Breast epithelium (tissue), 4 donors: Measurements from ENCODE around the gene TMEM106A. TPM values are rescaled to one million over a fixed set of nuclear protein-coding genes. Genes with fewer than 3 reads are reported as not detected.
A peak's percentile ranks its signal among the peaks of the same experiment; 100 is the strongest.
"Not testable (repeated sequence)": the region's sequence is repeated elsewhere in the genome, so short reads cannot be mapped to it uniquely, and the experiment has no call there.

ENCODE experiments used
- DNase-seq, 2 donors: peaks; one replicate each; pipeline ENCODE4 v3.0.0-alpha.2; 2019; ENCODE audit warnings: low spot score in 2 of 2
- H3K27ac ChIP-seq, 2 donors: fragments of 200-600 bp; sonication (generic) in 1 of 2; one replicate each; pipeline ENCODE4 v1.5.1; 2016 to 2019; ENCODE audit warnings: mild to moderate bottlenecking in 1 of 2
- H3K27me3 ChIP-seq, 2 donors: fragments of 200-600 bp; sonication (generic) in 1 of 2; one replicate each; pipeline versions ENCODE4 v1.5.1 to v1.6.0; 2017 to 2019; ENCODE audit warnings: control low read depth in 1 of 2, mild to moderate bottlenecking in 1 of 2
- H3K36me3 ChIP-seq: fragments of 200-600 bp; one replicate; pipeline ENCODE4 v1.5.1; 2019
- H3K4me1 ChIP-seq, 2 donors: fragments of 200-600 bp; sonication (generic); one replicate each; pipeline ENCODE4 v1.5.1; 2016 to 2019; ENCODE audit warnings: control low read depth in 1 of 2
- H3K4me3 ChIP-seq, 3 donors: fragments of 200-600 bp; sonication (generic); 1 replicate in 2 of 3; 2 replicates in 1 of 3; pipeline ENCODE4 v1.5.1; 2016 to 2019; ENCODE audit warnings: mild to moderate bottlenecking in 3 of 3, moderate library complexity in 2 of 3
- H3K9me3 ChIP-seq, 2 donors: fragments of 200-600 bp; sonication (generic) in 1 of 2; one replicate each; pipeline ENCODE4 v1.5.1; 2016 to 2019; ENCODE audit warnings: control low read depth in 1 of 2
- POLR2A ChIP-seq: fragments of 450-650 bp; IDR thresholded peaks from one replicate; pipeline ENCODE4 v1.6.1; 2016; ENCODE audit warnings: antibody characterized with exemption, mild to moderate bottlenecking, moderate library complexity
- POLR2AphosphoS5 ChIP-seq, 3 donors: sonication (generic); formaldehyde crosslinking; IDR thresholded peaks; one replicate each; pipeline ENCODE4 v1.6.1; 2017; ENCODE audit warnings: antibody characterized with exemption in 3 of 3
- intact Hi-C: fragments of 100-400 bp; cut with DNase I; formaldehyde crosslinking; loops from one replicate; pipeline ENCODE4 v1.15.1; 2023; ENCODE audit warnings: low total_unique reads
- total RNA-seq, 3 donors: library from RNA; depleted of rRNA; stranded (reverse); fragments of >200 nt; gene quantifications; one replicate each; pipeline ENCODE4 v1.1.0, GENCODE V29; 2016
- TF ChIP-seq, protein P1 (sequence below), 3 donors: fragments of 450-650 bp; IDR thresholded peaks; one replicate each; pipeline ENCODE4 v1.5.1; 2016 to 2017; ENCODE audit warnings: antibody characterized with exemption in 3 of 3, mild to moderate bottlenecking in 3 of 3, moderate library complexity in 3 of 3

Gene TMEM106A
- total RNA-seq, 3 donors from 2014 or later, result 5.9 to 9.1 (median 7.9) TPM

DNA sequence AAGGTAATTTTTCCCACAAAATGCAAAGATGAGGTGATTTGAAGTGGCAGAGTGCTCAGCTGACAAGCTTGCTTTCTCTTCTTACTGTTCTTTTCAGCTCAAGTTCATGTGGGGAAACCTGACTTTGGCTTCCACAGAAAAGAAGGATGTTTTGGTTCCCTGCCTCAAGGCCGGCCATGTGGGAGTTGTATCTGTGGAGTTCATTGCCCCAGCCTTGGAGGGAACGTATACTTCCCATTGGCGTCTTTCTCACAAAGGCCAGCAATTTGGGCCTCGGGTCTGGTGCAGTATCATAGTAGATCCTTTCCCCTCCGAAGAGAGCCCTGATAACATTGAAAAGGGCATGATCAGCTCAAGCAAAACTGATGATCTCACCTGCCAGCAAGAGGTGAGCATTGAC lies 18.4 kb upstream of the TMEM106A start:
- H3K27me3 ChIP-seq, result no peaks in the 10 kb centered on the region
- H3K4me1 ChIP-seq, result no peaks in the 10 kb centered on the region
- TF ChIP-seq, protein P1, sequence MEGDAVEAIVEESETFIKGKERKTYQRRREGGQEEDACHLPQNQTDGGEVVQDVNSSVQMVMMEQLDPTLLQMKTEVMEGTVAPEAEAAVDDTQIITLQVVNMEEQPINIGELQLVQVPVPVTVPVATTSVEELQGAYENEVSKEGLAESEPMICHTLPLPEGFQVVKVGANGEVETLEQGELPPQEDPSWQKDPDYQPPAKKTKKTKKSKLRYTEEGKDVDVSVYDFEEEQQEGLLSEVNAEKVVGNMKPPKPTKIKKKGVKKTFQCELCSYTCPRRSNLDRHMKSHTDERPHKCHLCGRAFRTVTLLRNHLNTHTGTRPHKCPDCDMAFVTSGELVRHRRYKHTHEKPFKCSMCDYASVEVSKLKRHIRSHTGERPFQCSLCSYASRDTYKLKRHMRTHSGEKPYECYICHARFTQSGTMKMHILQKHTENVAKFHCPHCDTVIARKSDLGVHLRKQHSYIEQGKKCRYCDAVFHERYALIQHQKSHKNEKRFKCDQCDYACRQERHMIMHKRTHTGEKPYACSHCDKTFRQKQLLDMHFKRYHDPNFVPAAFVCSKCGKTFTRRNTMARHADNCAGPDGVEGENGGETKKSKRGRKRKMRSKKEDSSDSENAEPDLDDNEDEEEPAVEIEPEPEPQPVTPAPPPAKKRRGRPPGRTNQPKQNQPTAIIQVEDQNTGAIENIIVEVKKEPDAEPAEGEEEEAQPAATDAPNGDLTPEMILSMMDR (IDR thresholded peaks at IDR 0.05), result no peak
- TF ChIP-seq POLR2A, result no peak
- no peak for TF ChIP-seq POLR2AphosphoS5 (IDR thresholded peaks at IDR 0.05)
- no peak overlapping the region for H3K27ac ChIP-seq
- peaks cover 44% of the 10 kb centered on the region for H3K36me3 ChIP-seq
- H3K9me3 ChIP-seq, result no peaks in the 10 kb centered on the region
- intact Hi-C loops, result no loop called here
- DNase-seq, result no peak
- H3K4me3 ChIP-seq, result no peak overlapping the region

DNA sequence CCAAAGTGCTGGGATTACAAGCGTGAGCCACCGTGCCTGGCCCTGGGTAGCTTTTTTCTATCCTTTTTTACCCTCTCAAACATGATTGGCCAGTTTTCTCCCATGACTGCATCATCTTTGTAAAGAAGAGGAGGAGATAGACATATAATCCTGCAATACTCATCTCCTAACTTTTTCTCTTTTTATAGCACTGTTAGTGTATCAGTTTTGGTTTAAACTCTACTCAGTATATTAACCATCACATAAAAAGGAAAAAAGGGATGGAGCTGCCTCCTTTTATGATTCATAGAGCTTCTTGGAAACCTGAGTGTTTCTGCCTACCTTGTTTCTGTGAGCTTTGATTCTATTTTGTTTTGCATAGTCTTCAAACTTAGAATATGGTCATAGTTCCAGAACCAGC lies 12.0 kb upstream of the TMEM106A start:
- intact Hi-C loops, result no loop called here
- H3K4me3 ChIP-seq, result no peak overlapping the region
- H3K4me1 ChIP-seq, result no peaks in the 10 kb centered on the region
- H3K9me3 ChIP-seq, result no peaks in the 10 kb centered on the region
- no peaks in the 10 kb centered on the region for H3K27me3 ChIP-seq
- TF ChIP-seq POLR2AphosphoS5 (IDR thresholded peaks at IDR 0.05) (no peak), POLR2A (no peak)
- TF ChIP-seq, protein P1 (IDR thresholded peaks at IDR 0.05), result no peak
- peaks cover 24% of the 10 kb centered on the region for H3K36me3 ChIP-seq
- no peak overlapping the region for H3K27ac ChIP-seq
- DNase-seq, result no peak

DNA sequence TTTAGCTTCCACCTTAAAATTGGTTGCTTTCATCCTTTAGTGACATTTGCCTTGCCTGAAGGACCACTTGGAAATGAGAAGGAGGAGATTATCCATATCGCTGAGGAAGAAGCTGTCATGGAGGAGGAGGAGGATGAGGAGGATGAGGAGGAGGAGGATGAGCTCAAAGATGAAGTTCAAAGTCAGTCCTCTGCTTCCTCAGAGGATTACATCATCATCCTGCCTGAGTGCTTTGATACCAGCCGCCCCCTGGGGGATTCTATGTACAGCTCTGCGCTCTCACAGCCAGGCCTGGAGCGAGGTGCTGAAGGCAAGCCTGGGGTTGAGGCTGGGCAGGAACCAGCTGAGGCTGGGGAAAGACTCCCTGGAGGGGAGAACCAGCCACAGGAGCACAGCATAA lies 11.5 kb upstream of the TMEM106A start:
- H3K27me3 ChIP-seq, result no peaks in the 10 kb centered on the region
- no peak overlapping the region for H3K27ac ChIP-seq
- TF ChIP-seq POLR2A (no peak), POLR2AphosphoS5 (IDR thresholded peaks at IDR 0.05) (no peak)
- TF ChIP-seq, protein P1 (IDR thresholded peaks at IDR 0.05), result no peak
- H3K36me3 ChIP-seq, result peaks cover 24% of the 10 kb centered on the region
- H3K4me1 ChIP-seq, result no peaks in the 10 kb centered on the region
- intact Hi-C loops, result no loop called here
- no peak for DNase-seq
- H3K4me3 ChIP-seq, result no peak overlapping the region
- no peaks in the 10 kb centered on the region for H3K9me3 ChIP-seq

DNA sequence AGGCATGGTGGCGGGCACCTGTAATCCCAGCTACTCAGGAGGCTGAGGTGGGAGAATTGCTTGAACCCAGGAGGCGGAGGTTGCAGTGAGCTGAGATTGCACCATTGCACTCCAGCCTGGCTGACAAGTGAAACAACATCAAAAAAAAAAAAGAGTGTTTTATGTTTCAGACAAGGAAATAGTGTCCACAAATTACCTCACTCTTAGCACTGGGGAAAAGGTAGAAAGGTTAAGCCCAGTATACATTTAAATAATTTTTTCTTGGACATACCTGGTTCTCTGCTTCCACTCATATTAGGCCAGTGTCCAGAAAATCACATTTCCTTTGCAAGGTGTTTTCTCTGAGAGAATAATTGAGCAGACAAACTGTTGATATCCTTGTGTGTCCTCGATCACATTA lies 8.7 kb upstream of the TMEM106A start:
- peaks cover 14% of the 10 kb centered on the region for H3K36me3 ChIP-seq
- H3K4me1 ChIP-seq, intact Hi-C loops, DNase-seq, H3K9me3 ChIP-seq, H3K27me3 ChIP-seq, H3K4me3 ChIP-seq, H3K27ac ChIP-seq: not testable (repeated sequence)

DNA sequence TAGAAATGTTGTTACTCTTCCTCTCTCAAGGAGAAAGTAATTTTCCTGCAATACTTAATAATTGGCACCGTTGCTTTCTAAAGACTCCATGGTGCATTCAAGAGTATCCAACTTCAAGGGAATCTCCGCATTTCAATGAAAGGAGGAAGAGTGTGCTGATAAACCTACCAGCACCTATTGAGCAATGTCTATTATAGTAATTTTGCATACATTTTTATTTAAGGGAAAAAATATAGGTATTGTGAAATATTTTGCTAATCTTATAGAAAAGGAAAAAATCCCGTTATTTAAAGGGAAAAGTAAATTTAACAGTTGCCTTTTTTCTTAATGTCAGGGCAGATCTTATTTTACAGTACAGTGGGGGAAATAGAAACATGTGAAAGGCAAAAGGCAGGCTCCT lies 1.1 kb upstream of the TMEM106A start:
- Histone ChIP-seq H3K4me3 (no peak overlapping the region), H3K9me3 (no peaks in the 10 kb centered on the region), H3K27ac (peak overlapping the region; percentile 84 to 90), H3K36me3 (no peaks in the 10 kb centered on the region), H3K27me3 (no peaks in the 10 kb centered on the region), H3K4me1 (peaks cover 0 to 7% of the 10 kb centered on the region in 2 donors)
- TF ChIP-seq POLR2A, result no peak
- TF ChIP-seq, protein P1 (IDR thresholded peaks at IDR 0.05), result no peak
- no peak for TF ChIP-seq POLR2AphosphoS5 (IDR thresholded peaks at IDR 0.05)
- intact Hi-C loops, result no loop called here
- no peak for DNase-seq

DNA sequence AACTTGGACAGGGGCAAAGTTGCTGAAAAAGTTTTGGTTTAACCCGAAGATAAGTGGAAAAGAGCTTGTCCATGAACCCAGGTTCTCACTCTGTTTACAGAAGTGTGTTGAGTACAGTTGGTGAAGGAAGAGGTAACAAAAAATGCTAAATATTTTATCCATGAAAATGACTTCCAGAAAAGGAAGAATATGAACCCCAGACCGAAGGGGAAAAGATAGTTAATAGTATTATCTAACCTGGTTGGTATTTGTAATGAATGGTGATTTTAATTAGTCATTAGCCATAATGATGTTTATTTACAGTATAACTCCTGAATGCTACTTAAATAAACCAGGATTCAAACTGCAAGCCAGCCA lies 574 bp upstream of the TMEM106A start:
- Histone ChIP-seq H3K4me1 (peaks cover 0 to 7% of the 10 kb centered on the region in 2 donors), H3K4me3 (peak overlapping the region; percentile 62 to 84 (median 66)), H3K9me3 (no peaks in the 10 kb centered on the region), H3K27me3 (no peaks in the 10 kb centered on the region), H3K36me3 (no peaks in the 10 kb centered on the region), H3K27ac (peak overlapping the region; percentile 84 to 90)
- intact Hi-C loops, result no loop called here
- DNase-seq, result no peak
- TF ChIP-seq POLR2AphosphoS5 (IDR thresholded peaks at IDR 0.05) (no peak), POLR2A (no peak)
- TF ChIP-seq, protein P1 (IDR thresholded peaks at IDR 0.05), result no peak
